DMS53 treated with DMSO at 0.1 percent for 48 hours (cell line): ENCODE measurements around the gene TLL2.
A peak's percentile ranks its signal among the peaks of the same experiment; 100 is the strongest.

Experiments used
- DNase-seq: peaks from one replicate; lab custom pipeline; 2025; ENCODE audit not compliant: unreplicated experiment; lab: John Stamatoyannopoulos, UW

The TLL2 gene

DNA sequence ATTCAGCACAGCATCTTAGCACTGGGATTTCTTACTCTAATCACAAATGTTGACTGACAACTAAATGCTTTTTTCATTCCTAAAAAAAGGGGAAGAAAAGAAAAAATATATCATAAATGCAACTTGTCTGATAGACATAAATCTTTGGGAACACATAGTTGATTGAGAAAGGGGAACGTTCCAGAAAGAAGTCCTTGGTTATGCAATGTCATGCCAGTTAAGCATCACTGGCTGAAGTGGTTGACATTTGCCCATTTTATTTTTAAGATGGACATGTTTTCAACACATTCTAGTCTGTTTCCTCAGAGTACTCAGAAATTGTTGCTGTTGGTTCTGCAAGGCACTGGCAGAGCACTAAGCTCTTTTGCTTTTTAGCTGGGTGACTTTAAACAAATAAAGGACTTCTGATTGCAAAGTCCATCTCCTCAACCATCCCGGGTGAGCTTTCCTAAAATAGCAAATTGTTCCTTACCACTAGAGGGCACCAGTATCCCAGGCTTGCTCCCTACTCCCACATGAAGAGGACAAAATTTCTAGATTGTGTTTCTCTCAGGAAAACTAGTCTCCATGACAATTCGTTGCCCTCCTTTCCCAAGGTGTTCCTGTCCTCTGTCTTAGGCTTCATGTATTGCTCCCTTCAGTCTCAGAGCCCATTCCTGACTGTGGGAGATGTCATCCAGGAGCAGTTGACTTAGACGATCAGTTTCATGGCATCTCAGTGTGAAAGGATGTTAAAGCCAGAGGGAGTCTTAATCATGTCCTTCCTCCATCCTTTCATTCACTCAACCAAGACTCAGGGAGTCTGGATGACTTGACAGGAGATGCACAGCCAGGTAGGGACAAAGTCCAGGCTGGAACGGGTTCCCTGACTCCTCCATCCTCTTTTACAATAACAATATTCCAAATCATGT lies 178.9 kb downstream of the TLL2 start:
- peak; percentile 45 for DNase-seq

GRCh38 chr10:96333101-96333500 lies 180.6 kb downstream of the TLL2 start:
- no peak for DNase-seq

DNA sequence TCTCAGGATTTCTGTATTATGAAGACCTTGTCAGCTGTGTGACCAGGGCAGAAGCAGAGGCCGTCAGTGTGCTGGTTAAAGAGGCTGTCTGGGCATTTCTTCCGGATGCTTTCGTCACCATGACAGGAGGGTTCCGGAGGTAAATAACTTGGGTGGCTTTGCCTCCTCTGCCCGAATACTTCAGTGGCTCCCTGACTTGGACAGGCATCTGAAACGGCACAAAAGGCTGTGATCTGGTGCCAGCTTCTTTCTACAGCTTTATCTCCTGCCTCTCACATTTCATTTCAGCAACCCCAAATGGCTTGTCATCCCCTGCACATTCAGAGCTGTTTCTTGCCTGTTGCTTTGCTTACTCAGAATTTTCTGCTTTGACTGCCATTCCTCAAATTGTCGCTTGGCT lies 186.3 kb downstream of the TLL2 start:
- no peak for DNase-seq

DNA sequence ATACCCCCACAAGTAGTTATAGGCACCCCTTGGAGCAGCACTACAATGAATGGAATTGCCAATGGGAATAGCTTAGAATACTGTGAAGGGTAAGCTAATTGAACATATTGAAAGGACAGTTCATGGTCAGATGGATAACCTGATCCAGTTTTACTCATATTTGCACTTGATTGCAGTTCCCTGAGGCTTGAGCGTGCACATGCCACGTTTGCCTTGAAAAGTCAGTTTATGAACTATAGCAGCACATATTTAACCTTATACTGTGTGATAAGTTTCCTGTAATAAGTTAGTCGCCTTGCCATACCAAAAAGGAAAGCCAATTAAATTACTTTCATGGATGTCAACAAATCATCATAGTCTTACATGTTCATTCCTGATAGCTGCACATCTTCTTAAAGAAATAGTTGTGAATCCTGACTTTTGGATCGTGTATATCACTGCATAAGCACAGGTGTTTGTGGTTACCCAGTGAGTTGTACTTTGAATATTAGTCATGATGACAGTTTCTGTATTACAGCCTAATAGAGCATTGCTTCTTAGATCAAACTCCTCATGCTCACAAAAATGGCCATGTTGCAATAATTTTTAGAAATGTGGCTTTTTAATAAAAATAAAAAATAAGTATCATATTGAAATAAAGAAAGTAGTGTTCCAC lies 187.9 kb downstream of the TLL2 start:
- DNase-seq = no peak

- no peak for DNase-seq
These were observed 189.3 kb downstream of the TLL2 start for GRCh38 chr10:96324447-96324846.

DNA sequence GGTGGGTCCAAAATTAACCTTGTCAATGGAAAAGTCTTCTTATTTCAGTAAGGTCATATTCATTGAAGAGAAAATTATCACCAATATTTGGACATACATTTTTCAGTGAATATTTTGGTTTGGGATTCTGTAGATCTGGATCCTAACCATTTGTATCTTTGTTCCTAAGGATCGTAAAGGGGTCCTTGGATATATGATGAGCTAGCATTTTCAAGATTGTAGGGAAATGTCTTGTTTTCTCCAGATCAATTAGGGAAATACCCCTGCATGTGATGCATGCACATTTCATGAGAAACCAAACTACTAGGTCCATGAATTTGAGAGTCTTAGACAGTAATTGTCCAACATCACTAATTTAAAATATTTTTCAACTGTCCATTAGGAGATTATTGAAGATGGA lies 191.5 kb downstream of the TLL2 start:
- no peak for DNase-seq

DNA sequence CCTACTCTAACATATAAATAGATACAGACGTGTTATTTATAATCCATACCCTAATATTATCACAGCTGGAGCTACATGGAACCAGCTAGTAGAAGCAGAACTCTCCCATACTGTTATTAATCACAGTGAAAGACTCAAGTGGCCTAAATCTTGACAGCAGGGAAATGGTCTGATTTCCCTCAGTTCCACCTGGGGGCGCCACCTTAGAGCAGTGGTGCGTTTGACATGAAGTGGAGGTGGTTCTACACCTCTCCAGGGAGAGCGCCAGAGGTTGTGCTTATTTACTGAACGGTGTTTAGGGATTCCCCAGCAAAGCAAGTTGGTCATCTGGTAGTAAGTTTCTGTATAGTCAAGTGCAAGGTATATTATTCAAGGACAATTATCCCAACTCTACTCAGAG lies 191.9 kb downstream of the TLL2 start:
- DNase-seq = no peak

DNA sequence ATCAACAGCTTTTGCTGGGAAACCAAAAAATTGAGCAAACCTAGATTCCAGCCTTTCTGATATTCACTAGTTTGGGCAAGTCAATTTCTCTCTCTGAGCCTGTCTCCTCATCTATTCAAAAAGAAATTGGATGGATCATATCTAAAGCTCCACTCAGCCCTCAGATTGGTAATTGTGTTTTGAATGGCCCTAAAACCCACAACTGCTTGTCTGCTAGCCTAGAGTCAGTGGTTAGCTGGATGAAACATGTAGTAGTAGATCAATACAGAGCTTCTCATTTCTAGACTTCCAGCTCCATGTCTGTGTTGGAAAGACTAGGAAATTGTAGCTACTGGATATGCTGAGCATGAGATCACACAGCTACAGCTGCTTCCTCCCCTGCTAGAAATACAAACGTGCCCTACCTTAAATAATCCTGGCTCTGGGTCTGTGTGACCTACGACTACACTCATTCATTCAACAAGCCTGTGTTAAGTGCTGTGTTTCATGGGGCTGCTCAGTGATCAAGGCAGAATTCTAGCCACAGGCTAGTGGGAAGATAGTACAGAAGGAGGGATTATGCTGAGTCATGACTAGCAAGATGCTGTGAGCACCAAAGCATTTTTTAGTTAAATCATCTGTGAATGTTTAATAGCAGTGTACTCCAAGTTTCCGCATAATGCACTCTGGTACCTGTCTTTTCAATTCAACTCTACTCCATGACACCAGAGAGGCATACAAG lies 193.8 kb downstream of the TLL2 start:
- DNase-seq = peak; percentile 6

GRCh38 chr10:96317067-96317833 lies 196.5 kb downstream of the TLL2 start:
- DNase-seq = no peak
